GM12878 (cell line): ENCODE data around the gene CCDC177. TPM values are rescaled to one million over a fixed set of nuclear protein-coding genes. Genes with fewer than 3 reads are reported as not detected.

Source experiments
- ATAC-seq: fragments of 200-7000 bp; cut with Tn5 transposase; 3 replicates; pipeline ENCODE4 v1.9.1; 2020; ENCODE audit warnings: mild to moderate bottlenecking, moderate library complexity
- BruUV-seq: library from RNA; stranded (reverse); fragments of 400-500 nt; replicated peaks from 2 replicates; lab custom pipeline; 2021; lab: Mats Ljungman, UMichigan
- CTCF ChIA-PET: fragments of 300-600 bp; sonication (Branson Sonifier 250); formaldehyde crosslinking; extraction: SDS; loops from one replicate; lab custom pipeline; 2021; ENCODE audit warnings: inconsistent platforms; lab: Yijun Ruan, JAX
- POLR2A ChIA-PET: fragments of 350-600 bp; formaldehyde crosslinking; extraction: SDS; loops from one replicate; lab custom pipeline; 2021; ENCODE audit warnings: inconsistent platforms; lab: Charles Lee
- RAD21 ChIA-PET: fragments of 300-600 bp; sonication (Branson Sonifier 250); formaldehyde crosslinking; loops from one replicate; lab custom pipeline; 2023; ENCODE audit warnings: antibody characterized with exemption; ENCODE audit not compliant: unreplicated experiment; lab: Charles Lee
- SMC1A ChIA-PET: fragments of 300-600 bp; sonication (Branson Sonifier 250); formaldehyde crosslinking; loops from one replicate; lab custom pipeline; 2023; ENCODE audit not compliant: unreplicated experiment, uncharacterized antibody; lab: Charles Lee
- DNase-seq: peaks from one replicate; pipeline ENCODE4 v3.0.0-alpha.2; 2011; ENCODE audit warnings: low read depth, low spot score
- FAIRE-seq: peaks from 3 replicates; lab custom pipeline; 2011; peaks lifted over from hg19 to GRCh38; lab: Jason Lieb, UNC
- H2AFZ ChIP-seq: 2 replicates; pipeline ENCODE4 v1.6.0; 2011; ENCODE audit warnings: low read depth, low read length, control low read depth; ENCODE audit not compliant: control insufficient read depth
- H3K27ac ChIP-seq: 2 replicates; pipeline ENCODE4 v1.5.1; 2011; ENCODE audit warnings: control low read depth; ENCODE audit not compliant: control insufficient read depth, insufficient read depth
- H3K27me3 ChIP-seq, 2 experiments: replicated peaks in 1 of 2; 2 replicates each; pipeline versions ENCODE4 v1.6.0 to v1.6.1; 2011; ENCODE audit warnings: low read length in 1 of 2; ENCODE audit not compliant: control insufficient read depth in 2 of 2, insufficient read depth in 2 of 2
- H3K36me3 ChIP-seq, 2 experiments: 2 replicates each; pipeline ENCODE4 v1.5.1; 2011; ENCODE audit warnings: low read length in 1 of 2; ENCODE audit not compliant: control insufficient read depth in 2 of 2, insufficient read depth in 2 of 2
- H3K4me1 ChIP-seq: 2 replicates; pipeline ENCODE4 v1.6.1; 2011; ENCODE audit warnings: mild to moderate bottlenecking, low read length, moderate library complexity, mixed read lengths; ENCODE audit not compliant: control insufficient read depth, insufficient read depth
- H3K4me2 ChIP-seq: 2 replicates; pipeline ENCODE4 v1.6.0; 2011; ENCODE audit warnings: control low read depth; ENCODE audit not compliant: control insufficient read depth, insufficient read depth
- H3K4me3 ChIP-seq: fragments of 200-600 bp; sonication (generic); 2 replicates; pipeline ENCODE4 v1.5.1; 2016
- H3K79me2 ChIP-seq: 2 replicates; pipeline ENCODE4 v1.6.0; 2011; ENCODE audit warnings: low read length; ENCODE audit not compliant: control insufficient read depth, insufficient read depth
- H3K9ac ChIP-seq: 2 replicates; pipeline ENCODE4 v1.8.0; 2011; ENCODE audit warnings: low read length, control low read depth, mixed read lengths; ENCODE audit not compliant: control insufficient read depth, insufficient read depth
- H3K9me3 ChIP-seq: replicated peaks from 3 replicates; pipeline ENCODE4 v1.5.1; 2011; ENCODE audit warnings: mild to moderate bottlenecking, low read length; ENCODE audit not compliant: control insufficient read depth, insufficient read depth
- H4K20me1 ChIP-seq: 2 replicates; pipeline ENCODE4 v1.6.0; 2011; ENCODE audit not compliant: control insufficient read depth, insufficient read depth
- CEBPZ ChIP-seq: fragments of 150-350 bp; IDR thresholded peaks from 2 replicates; pipeline ENCODE4 v1.6.1; 2016; ENCODE audit warnings: low read depth, low read length
- MLLT1 ChIP-seq: fragments of 450-650 bp; IDR thresholded peaks from 2 replicates; pipeline ENCODE4 v1.6.1; 2016; ENCODE audit warnings: mild to moderate bottlenecking
- MYC ChIP-seq: IDR thresholded peaks from 2 replicates; pipeline ENCODE4 v1.6.1; 2011; ENCODE audit warnings: mild to moderate bottlenecking, low read length, moderate library complexity, inconsistent platforms; ENCODE audit not compliant: insufficient read depth, insufficient replicate concordance, insufficient read length, severe bottlenecking
- TBL1XR1 ChIP-seq: IDR thresholded peaks from 2 replicates; pipeline ENCODE4 v1.6.1; 2012; ENCODE audit warnings: low read depth, low read length, improper control_type of control experiment
- ZBTB33 ChIP-seq: fragments of 450-650 bp; IDR thresholded peaks from 2 replicates; pipeline ENCODE4 v1.6.1; 2017; ENCODE audit warnings: mild to moderate bottlenecking
- WGBS: methylation state at CpG from one replicate; pipeline ENCODE4 v1.1.6; 2016; ENCODE audit warnings: low lambda C conversion rate; ENCODE audit not compliant: insufficient replicate concordance, insufficient coverage; ENCODE audit errors: missing lambda C conversion rate; 5-methylcytosine and 5-hydroxymethylcytosine counted together
- in situ Hi-C: fragments of 300-500 bp; cut with MboI; formaldehyde crosslinking; loops from 9 replicates; pipeline ENCODE4 v1.14.3; 2018; ENCODE audit warnings: mixed read lengths
- intact Hi-C: fragments of 100-400 bp; cut with micrococcal nuclease; formaldehyde crosslinking; loops from one replicate; pipeline ENCODE4 v1.14.2; 2022; ENCODE audit not compliant: unreplicated experiment
- polyA plus RNA-seq, 11 experiments: library from polyadenylated mRNA; depleted of rRNA in 4 of 11; unstranded in 6 of 11; stranded (reverse) in 5 of 11; fragments of >200 nt; fragmentation: Nextera tagmentation in 4 of 11; fragmentation: Illumina TruSeq in 1 of 11; extraction: Ambion mirVana in 4 of 11; extraction: Trizol in 1 of 11; gene quantifications; 1 replicate in 1 of 11; 2 replicates in 10 of 11; pipeline versions ENCODE4 v1.2.1 to v1.2.3, GENCODE V29; 2011 to 2016; ENCODE audit warnings: inconsistent platforms in 2 of 11, missing spikeins in 2 of 11, low read depth in 1 of 11
- total RNA-seq, 4 experiments: library from RNA; depleted of rRNA in 3 of 4; stranded (reverse); fragments of >200 nt in 3 of 4; fragmentation: Illumina TruSeq in 1 of 4; extraction: Trizol in 1 of 4; gene quantifications; 2 replicates each; pipeline versions ENCODE4 v1.2.1 to v1.2.3, GENCODE V29; 2013 to 2021

The CCDC177 gene
- total and polyA plus RNA-seq, 10 of the 15 experiments (the other 5 are each of a cell fraction or from before 2014, with no cell fraction given), result not detected

- TF ChIP-seq CEBPZ (no peak), MLLT1 (no peak), TBL1XR1 (0 out of 2 replicates have a peak, but pooled peaks have one; percentile 28)
Observed at GRCh38 chr14:69617796-69618195, 43.1 kb upstream of the CCDC177 start (continued).

GRCh38 chr14:69616408-69616773, 41.7 kb upstream of the CCDC177 start:
- no peak for FAIRE-seq
- in situ Hi-C loops, result loop anchor here (10.0 kb wide), 1 partner anchor 48 kb away; no protein-coding TSS in a partner anchor
- ATAC-seq, result no peak
- ChIA-PET POLR2A (interaction anchor here (0.7 to 2.8 kb wide), 7 partner anchors 9 to 37 kb away, joined by 3 to 20 read pairs (median 4); no protein-coding TSS in a partner anchor), RAD21 (interaction anchor here (0.7 to 10.0 kb wide), 9 partner anchors 9 to 92 kb away, joined by 3 to 178 read pairs (median 4); no protein-coding TSS in a partner anchor), CTCF (interaction anchor here (1.0 to 3.7 kb wide), 8 partner anchors 9 to 92 kb away, joined by 3 to 36 read pairs (median 4); no protein-coding TSS in a partner anchor), SMC1A (interaction anchor here (0.7 to 11.9 kb wide), 12 partner anchors 8 to 104 kb away, joined by 3 to 164 read pairs (median 5); no protein-coding TSS in a partner anchor)
- no peaks in the 10 kb centered on the region for H3K9me3 ChIP-seq
- 16% methylated on average over 1 of the region's 1 CpG for WGBS
- intact Hi-C loops, result loop anchor here (5.0 to 10.0 kb wide), 2 partner anchors 76 to 222 kb away; partner anchors contain the start of genes ERH and SLC39A9
- H4K20me1 ChIP-seq, result no peaks in the 10 kb centered on the region; the same call in 1 of the 2 replicates
- TF ChIP-seq ZBTB33 (no peak), MYC (no peak)
- peak overlapping the region; percentile 64 for H3K4me3 ChIP-seq
- no peaks in the 10 kb centered on the region for H3K27me3 ChIP-seq
- peak overlapping the region; percentile 57 for H3K9ac ChIP-seq
- peaks cover 0 to 10% of the 10 kb centered on the region in 2 experiments; a peak in 3 of 4 replicates for H3K36me3 ChIP-seq
- no TSS peak for BruUV-seq
- H2AFZ ChIP-seq, result no peak overlapping the region
- H3K4me2 ChIP-seq, result peak overlapping the region; percentile 99
- H3K27ac ChIP-seq, result peak overlapping the region; percentile 97
- DNase-seq, result no peak
- H3K4me1 ChIP-seq, result peaks cover 60% of the 10 kb centered on the region
- peaks cover 99% of the 10 kb centered on the region for H3K79me2 ChIP-seq
